ENCODE results near the gene ACAD8.

Gene ACAD8

DNA sequence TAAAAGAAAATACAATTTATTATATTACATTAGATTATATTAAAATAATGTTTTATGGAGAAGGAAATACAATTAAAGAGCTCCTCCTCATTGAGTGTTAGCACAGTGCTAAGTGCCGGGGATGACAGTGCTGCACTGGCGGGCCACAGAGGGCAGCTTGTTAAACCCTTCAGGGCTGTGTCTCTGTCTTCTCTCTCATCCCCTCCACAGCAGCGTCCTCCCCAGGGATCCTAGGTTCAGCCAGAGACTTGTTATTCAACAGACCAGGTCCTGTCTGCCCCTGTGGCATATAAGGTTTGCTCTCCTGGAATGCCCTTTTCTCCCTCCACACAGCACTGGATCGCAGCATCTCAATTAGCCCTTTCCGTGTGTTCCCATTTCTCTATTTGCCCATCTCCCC, 14.4 kb upstream of the ACAD8 start:
- TF ChIP-seq, protein P1, sequence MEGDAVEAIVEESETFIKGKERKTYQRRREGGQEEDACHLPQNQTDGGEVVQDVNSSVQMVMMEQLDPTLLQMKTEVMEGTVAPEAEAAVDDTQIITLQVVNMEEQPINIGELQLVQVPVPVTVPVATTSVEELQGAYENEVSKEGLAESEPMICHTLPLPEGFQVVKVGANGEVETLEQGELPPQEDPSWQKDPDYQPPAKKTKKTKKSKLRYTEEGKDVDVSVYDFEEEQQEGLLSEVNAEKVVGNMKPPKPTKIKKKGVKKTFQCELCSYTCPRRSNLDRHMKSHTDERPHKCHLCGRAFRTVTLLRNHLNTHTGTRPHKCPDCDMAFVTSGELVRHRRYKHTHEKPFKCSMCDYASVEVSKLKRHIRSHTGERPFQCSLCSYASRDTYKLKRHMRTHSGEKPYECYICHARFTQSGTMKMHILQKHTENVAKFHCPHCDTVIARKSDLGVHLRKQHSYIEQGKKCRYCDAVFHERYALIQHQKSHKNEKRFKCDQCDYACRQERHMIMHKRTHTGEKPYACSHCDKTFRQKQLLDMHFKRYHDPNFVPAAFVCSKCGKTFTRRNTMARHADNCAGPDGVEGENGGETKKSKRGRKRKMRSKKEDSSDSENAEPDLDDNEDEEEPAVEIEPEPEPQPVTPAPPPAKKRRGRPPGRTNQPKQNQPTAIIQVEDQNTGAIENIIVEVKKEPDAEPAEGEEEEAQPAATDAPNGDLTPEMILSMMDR (IDR thresholded peaks at IDR 0.05; ENCODE audit: low read depth, low read length, missing control alignments), result no peak
- DNase-seq (ENCODE audit: extremely low read depth, low read depth), result no peak
- no peak overlapping the region for H3K4me3 ChIP-seq (replicated peaks; ENCODE audit: low read depth, low read length)

DNA sequence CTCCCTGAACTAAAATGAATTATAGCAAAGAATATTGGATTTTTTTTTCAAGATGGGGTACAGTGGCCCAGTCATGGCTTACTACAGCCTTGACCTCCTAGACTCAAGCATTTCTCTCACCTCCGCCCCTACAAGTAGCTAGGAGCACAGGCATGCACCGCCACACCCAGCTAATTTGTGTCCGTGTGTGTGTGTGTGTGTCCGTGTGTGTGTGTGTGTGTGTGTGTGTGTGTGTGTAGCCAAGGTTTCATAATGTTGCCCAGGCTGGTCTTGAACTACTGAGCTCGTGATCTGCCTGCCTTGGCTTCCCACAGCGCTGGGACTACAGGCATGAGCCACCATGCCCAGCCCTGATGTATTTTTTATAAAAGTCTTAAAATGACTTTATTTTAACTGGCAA, 12.8 kb upstream of the ACAD8 start:
- H3K4me3 ChIP-seq (replicated peaks; ENCODE audit: low read depth, low read length), result no peak overlapping the region
- DNase-seq (ENCODE audit: extremely low read depth, low read depth), result no peak
- TF ChIP-seq, protein P1 (IDR thresholded peaks at IDR 0.05; ENCODE audit: low read depth, low read length, missing control alignments), result no peak

DNA sequence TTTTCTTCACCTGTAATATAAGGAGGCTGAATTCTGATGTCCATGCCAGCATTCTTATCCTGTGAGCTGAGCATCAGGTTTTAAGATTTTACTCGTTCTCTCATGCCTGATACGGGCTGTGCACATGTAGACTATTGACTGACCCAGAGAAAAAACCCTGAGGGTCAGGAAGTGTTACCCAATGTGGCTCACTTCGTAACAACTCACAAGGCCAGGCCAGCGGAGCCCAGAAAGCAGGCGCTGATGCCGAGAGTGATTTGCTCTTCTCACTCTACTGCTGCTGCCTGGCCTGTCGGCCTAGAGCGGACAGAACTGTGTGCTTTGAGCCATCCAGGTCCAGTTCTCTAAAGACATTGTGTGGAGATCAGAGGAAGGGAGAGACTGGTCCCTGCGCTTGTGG, 11.0 kb upstream of the ACAD8 start:
- H3K4me3 ChIP-seq (replicated peaks; ENCODE audit: low read depth, low read length), result no peak overlapping the region
- no peak for DNase-seq (ENCODE audit: extremely low read depth, low read depth)
- TF ChIP-seq, protein P1 (IDR thresholded peaks at IDR 0.05; ENCODE audit: low read depth, low read length, missing control alignments), result no peak

DNA sequence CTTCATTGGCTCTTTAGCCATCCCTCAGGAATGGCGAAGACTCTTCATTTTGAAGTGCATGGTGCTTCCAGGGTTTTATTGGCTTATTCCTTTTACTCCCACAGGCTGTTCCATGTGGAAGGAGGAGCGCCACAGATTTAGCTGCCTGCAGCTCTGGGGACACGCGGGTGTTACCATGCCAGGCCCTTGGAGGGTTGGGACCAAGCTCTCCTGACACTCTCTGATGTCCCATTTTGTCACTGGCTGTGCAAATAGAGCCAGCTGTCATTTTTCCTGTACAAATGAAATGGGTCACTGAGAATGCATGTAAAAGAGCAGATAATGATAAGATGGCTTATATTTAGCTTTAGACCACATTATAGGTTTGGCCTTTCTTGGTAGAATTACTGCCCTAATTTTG, 9.5 kb upstream of the ACAD8 start:
- no peak overlapping the region for H3K4me3 ChIP-seq (replicated peaks; ENCODE audit: low read depth, low read length)
- TF ChIP-seq, protein P1 (IDR thresholded peaks at IDR 0.05; ENCODE audit: low read depth, low read length, missing control alignments), result no peak
- no peak for DNase-seq (ENCODE audit: extremely low read depth, low read depth)

DNA sequence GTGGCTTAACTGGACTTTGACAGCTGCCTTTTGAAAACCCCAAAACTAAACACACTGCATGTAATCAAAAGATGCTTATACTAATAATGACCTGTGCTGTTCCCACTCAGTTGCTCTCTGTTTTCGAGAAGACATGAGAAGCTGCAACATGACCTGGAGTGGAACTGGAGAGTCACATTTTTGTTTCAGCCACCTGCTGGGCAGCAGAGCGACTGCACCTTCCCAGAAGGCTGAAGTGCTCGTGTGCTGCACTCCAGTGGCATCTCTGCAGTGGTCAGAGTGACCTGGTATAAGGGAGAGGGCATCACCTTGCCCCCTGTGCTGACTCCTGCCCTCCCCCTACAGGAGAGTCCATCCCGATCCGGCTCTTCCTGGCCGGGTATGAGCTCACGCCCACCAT, 8.8 kb upstream of the ACAD8 start:
- H3K4me3 ChIP-seq (replicated peaks; ENCODE audit: low read depth, low read length), result no peak overlapping the region
- no peak for DNase-seq (ENCODE audit: extremely low read depth, low read depth)
- TF ChIP-seq, protein P1 (IDR thresholded peaks at IDR 0.05; ENCODE audit: low read depth, low read length, missing control alignments), result peak; percentile 48

DNA sequence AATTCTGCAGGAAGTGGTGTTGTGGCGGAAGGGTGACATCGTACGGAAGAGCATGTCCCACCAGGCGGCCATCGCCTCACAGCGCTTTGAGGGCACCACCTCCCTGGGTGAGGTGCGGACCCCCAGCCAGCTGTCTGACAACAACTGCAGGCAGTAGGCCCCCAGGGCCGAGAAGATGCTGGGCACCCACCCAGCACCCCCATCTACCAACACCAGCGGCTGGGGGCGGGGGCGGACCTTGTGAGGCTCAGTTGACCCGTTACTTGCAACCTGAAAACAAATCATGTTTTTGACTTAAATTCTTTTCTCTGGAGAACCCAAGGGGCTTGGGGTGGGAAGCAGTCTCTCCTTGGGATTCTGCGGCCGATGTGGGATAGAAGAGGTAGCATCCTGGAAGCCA, 7.9 kb upstream of the ACAD8 start:
- H3K4me3 ChIP-seq (replicated peaks; ENCODE audit: low read depth, low read length), result no peak overlapping the region
- TF ChIP-seq, protein P1 (IDR thresholded peaks at IDR 0.05; ENCODE audit: low read depth, low read length, missing control alignments), result no peak
- DNase-seq (ENCODE audit: extremely low read depth, low read depth), result no peak

DNA sequence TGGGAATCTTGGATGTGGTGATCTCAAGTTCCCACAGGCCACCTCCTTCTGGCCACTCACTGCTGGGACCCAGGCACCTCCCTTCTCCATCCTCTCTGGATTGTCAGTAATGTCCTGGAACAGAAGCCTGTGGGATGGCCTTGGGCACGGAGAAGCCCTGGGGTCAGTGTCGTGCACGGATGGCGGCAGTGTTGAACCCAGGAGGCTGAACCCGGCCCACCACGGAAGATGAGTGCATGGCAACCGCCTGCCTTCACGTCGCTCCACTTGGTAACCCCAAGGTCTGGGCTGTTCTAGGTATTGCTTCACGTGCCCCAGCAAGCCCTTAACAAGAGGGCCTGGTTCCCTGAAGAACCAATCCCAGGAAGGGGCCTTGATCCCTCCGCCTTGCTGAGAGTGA, 7.3 kb upstream of the ACAD8 start:
- no peak overlapping the region for H3K4me3 ChIP-seq (replicated peaks; ENCODE audit: low read depth, low read length)
- no peak for DNase-seq (ENCODE audit: extremely low read depth, low read depth)
- TF ChIP-seq, protein P1 (IDR thresholded peaks at IDR 0.05; ENCODE audit: low read depth, low read length, missing control alignments), result no peak

All from HFF-Myc (cell line).